B cell (primary cell): Measurements from ENCODE around the gene CD44. TPM values are rescaled to one million over a fixed set of nuclear protein-coding genes. Genes with fewer than 3 reads are reported as not detected.

Experiments
- ATAC-seq: fragments of 200-7000 bp; cut with Tn5 transposase; one replicate; pipeline ENCODE4 v1.10.0; 2021; ENCODE audit warnings: low read depth, mild to moderate bottlenecking, moderate number of reproducible peaks, moderate library complexity
- CTCF ChIA-PET: fragments of 350-600 bp; sonication (Branson Sonifier 250); formaldehyde crosslinking; loops from one replicate; lab custom pipeline; 2021; ENCODE audit warnings: antibody characterized with exemption, inconsistent platforms; lab: Charles Lee
- POLR2A ChIA-PET: fragments of 350-600 bp; sonication (Branson Sonifier 250); formaldehyde crosslinking; loops from one replicate; lab custom pipeline; 2021; ENCODE audit warnings: antibody characterized with exemption; lab: Charles Lee
- DNase-seq: peaks from one replicate; pipeline ENCODE4 v3.0.0; 2013
- H2AFZ ChIP-seq: 2 replicates; pipeline ENCODE4 v1.6.1; 2012; ENCODE audit warnings: mild to moderate bottlenecking, low read depth, low read length; ENCODE audit not compliant: insufficient read depth, poor library complexity, severe bottlenecking
- H3K27ac ChIP-seq, 2 donors: 1 replicate in 1 of 2; 2 replicates in 1 of 2; pipeline ENCODE4 v1.5.1; 2012 to 2013; ENCODE audit warnings: low read length in 2 of 2, mild to moderate bottlenecking in 2 of 2, moderate library complexity in 1 of 2
- H3K27me3 ChIP-seq, 4 experiments: fragments of 200-600 bp in 1 of 4; sonication (generic) in 1 of 4; replicated peaks in 1 of 4; 1 replicate in 2 of 4; 2 replicates in 2 of 4; pipeline versions ENCODE4 v1.6.1 to v1.7.0; 2013 to 2016; ENCODE audit warnings: low read length in 3 of 4, mild to moderate bottlenecking in 2 of 4, mixed read lengths in 1 of 4, moderate library complexity in 1 of 4; ENCODE audit not compliant: insufficient read depth in 4 of 4, control insufficient read depth in 3 of 4; ENCODE audit errors: control extremely low read depth in 1 of 4
- H3K36me3 ChIP-seq, 2 experiments: replicated peaks in 1 of 2; 1 replicate in 1 of 2; 2 replicates in 1 of 2; pipeline versions ENCODE4 v1.6.1 to v1.7.1; 2013; ENCODE audit warnings: low read length in 1 of 2; ENCODE audit not compliant: insufficient read depth in 2 of 2, control insufficient read depth in 1 of 2; ENCODE audit errors: control extremely low read depth in 1 of 2, extremely low read depth in 1 of 2
- H3K4me1 ChIP-seq, 2 donors: fragments of 200-600 bp in 1 of 2; sonication (generic) in 1 of 2; 1 replicate in 1 of 2; 2 replicates in 1 of 2; pipeline versions ENCODE4 v1.5.1 to v1.6.1; 2013 to 2017; ENCODE audit warnings: low read length in 2 of 2; ENCODE audit not compliant: control insufficient read depth in 2 of 2, insufficient read depth in 2 of 2
- H3K4me2 ChIP-seq: replicated peaks from 2 replicates; pipeline ENCODE3; 2012; ENCODE audit warnings: mild to moderate bottlenecking, low read depth, low read length; ENCODE audit not compliant: poor library complexity, severe bottlenecking
- H3K4me3 ChIP-seq, 5 experiments: fragments of 200-600 bp in 1 of 5; sonication (generic) in 1 of 5; 1 replicate in 3 of 5; 2 replicates in 2 of 5; pipeline versions ENCODE4 v1.5.1 to v1.7.0; 2011 to 2016; ENCODE audit warnings: low read length in 4 of 5, mild to moderate bottlenecking in 4 of 5, low read depth in 2 of 5, control low read depth in 1 of 5, moderate library complexity in 1 of 5; ENCODE audit not compliant: insufficient read depth in 1 of 5; ENCODE audit errors: control extremely low read depth in 1 of 5, extremely low read depth in 1 of 5
- H3K79me2 ChIP-seq: fragments of 200-600 bp; sonication (generic); one replicate; pipeline ENCODE4 v1.6.0; 2016; ENCODE audit warnings: low read length; ENCODE audit not compliant: control insufficient read depth, insufficient read depth
- H3K9ac ChIP-seq: fragments of 200-600 bp; sonication (generic); 2 replicates; pipeline ENCODE4 v1.6.1; 2017; ENCODE audit warnings: mild to moderate bottlenecking, low read length, moderate library complexity
- H3K9me3 ChIP-seq, 3 donors: one replicate each; pipeline versions ENCODE4 v1.6.1 to v1.7.1; 2013; ENCODE audit warnings: low read length in 2 of 3; ENCODE audit not compliant: control insufficient read depth in 2 of 3, insufficient read depth in 1 of 3; ENCODE audit errors: control extremely low read depth in 1 of 3
- H4K20me1 ChIP-seq: 2 replicates; pipeline ENCODE4 v1.6.0; 2012; ENCODE audit warnings: mild to moderate bottlenecking, low read length; ENCODE audit not compliant: insufficient read depth, control insufficient read depth, poor library complexity, severe bottlenecking
- H3K27ac Mint-ChIP-seq: one replicate; pipeline ENCODE4 v1.8.0; 2021; ENCODE audit warnings: mixed read lengths
- H3K27me3 Mint-ChIP-seq: one replicate; pipeline ENCODE4 v1.8.0; 2021; ENCODE audit warnings: mixed read lengths
- H3K4me1 Mint-ChIP-seq: one replicate; pipeline ENCODE4 v1.8.0; 2021; ENCODE audit warnings: mixed read lengths
- H3K4me3 Mint-ChIP-seq: one replicate; pipeline ENCODE4 v1.8.0; 2021; ENCODE audit warnings: mixed read lengths
- H3K9me3 Mint-ChIP-seq: one replicate; pipeline ENCODE4 v1.8.0; 2022; ENCODE audit warnings: mixed read lengths; ENCODE audit not compliant: insufficient read depth
- CTCF ChIP-seq: fragments of 200-600 bp; IDR thresholded peaks from one replicate; pipeline ENCODE4 v1.8.0; 2022; ENCODE audit warnings: antibody characterized with exemption, mild to moderate bottlenecking
- EZH2 ChIP-seq: IDR thresholded peaks from 2 replicates; pipeline ENCODE4 v1.6.1; 2012; ENCODE audit warnings: borderline replicate concordance, low read depth, mild to moderate bottlenecking, moderate library complexity, low read length; ENCODE audit not compliant: insufficient read depth, poor library complexity, severe bottlenecking
- WGBS: methylation state at CpG from one replicate; pipeline ENCODE4 v1.1.5; 2013; ENCODE audit warnings: missing lambda C conversion rate; ENCODE audit not compliant: insufficient coverage; 5-methylcytosine and 5-hydroxymethylcytosine counted together
- intact Hi-C: fragments of 100-400 bp; cut with micrococcal nuclease; formaldehyde crosslinking; loops from one replicate; pipeline ENCODE4 v1.10.0; 2022
- polyA plus RNA-seq: library from polyadenylated mRNA; depleted of rRNA; stranded (reverse); fragments of >200 nt; gene quantifications from 2 replicates; pipeline ENCODE4 v1.2.3, GENCODE V29; 2012
- total RNA-seq, 2 donors: library from RNA; stranded (reverse); fragments of 120-200 nt in 1 of 2; gene quantifications; 1 replicate in 1 of 2; 2 replicates in 1 of 2; pipeline versions ENCODE4 v1.2.3 to v1.2.4, GENCODE V29; 2013 to 2022

Gene CD44
- total and polyA plus RNA-seq, 2 donors (not counting 1 experiment from before 2014, with no cell fraction given): 261 to 896 TPM

DNA sequence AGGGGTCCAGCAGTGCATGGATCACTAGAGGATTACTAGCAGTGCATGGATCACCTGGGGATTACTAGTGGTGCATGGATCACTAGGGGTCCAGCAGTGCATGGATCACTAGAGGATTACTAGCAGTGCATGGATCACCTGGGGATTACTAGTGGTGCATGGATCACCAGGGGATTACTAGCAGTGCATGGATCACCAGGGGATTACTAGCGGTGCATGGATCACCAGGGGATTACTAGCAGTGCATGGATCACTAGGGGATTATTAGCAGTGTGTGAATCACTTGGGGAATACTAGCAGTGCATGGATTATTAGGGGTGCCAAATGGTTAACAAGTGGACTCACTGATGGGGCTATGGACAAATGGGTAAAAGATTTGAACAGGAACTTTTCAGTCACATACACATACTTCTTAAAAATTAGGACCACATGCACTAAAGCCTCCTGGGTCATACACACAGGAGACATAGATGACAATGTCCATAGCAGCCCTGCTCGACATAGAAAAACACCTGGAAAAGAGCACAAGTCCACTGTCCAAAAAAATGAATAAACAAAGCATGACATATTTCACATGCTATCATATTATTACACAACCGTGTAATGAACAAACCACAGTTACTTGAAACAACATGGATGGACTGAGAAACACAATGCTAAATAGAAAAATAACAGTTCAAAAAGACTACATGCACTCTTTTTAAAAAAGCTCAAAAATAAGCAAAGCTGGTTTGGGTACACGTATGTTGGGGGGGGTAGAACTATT lies 109.8 kb downstream of the CD44 start:
- DNase-seq: no peak
- no peak for TF ChIP-seq CTCF
- no peak for TF ChIP-seq EZH2
- no peaks in the 10 kb centered on the region for H4K20me1 ChIP-seq
- H3K27me3 ChIP-seq: no peaks in the 10 kb centered on the region
- Mint-ChIP-seq H3K27ac (no peak overlapping the region), H3K9me3 (no peaks in the 10 kb centered on the region), H3K4me3 (no peak overlapping the region), H3K4me1 (no peaks in the 10 kb centered on the region), H3K27me3 (peaks cover 2% of the 10 kb centered on the region)
- no peak overlapping the region for H3K9ac ChIP-seq
- intact Hi-C loops: no loop called here
- no peaks in the 10 kb centered on the region for H3K4me1 ChIP-seq
- H3K27ac ChIP-seq: no peak overlapping the region
- H3K79me2 ChIP-seq: no peaks in the 10 kb centered on the region
- H3K36me3 ChIP-seq: no peaks in the 10 kb centered on the region
- H3K4me2 ChIP-seq: no peak overlapping the region
- ATAC-seq: no peak
- H2AFZ ChIP-seq: no peak overlapping the region
- no peak overlapping the region for H3K4me3 ChIP-seq
- H3K9me3 ChIP-seq: no peaks in the 10 kb centered on the region
- 46% methylated on average over 1 of the region's 4 CpGs for WGBS
- CTCF ChIA-PET: interaction anchor here (0.9 to 1.1 kb wide), 2 partner anchors 9 to 11 kb away, joined by 3 read pairs; no protein-coding TSS in a partner anchor
- POLR2A ChIA-PET: no interaction called here

- Histone ChIP-seq H3K27ac (no peak overlapping the region), H3K4me2 (no peak overlapping the region), H3K9me3 (no peaks in the 10 kb centered on the region), H4K20me1 (no peaks in the 10 kb centered on the region), H3K36me3 (no peaks in the 10 kb centered on the region), H3K4me3 (no peak overlapping the region), H2AFZ (no peak overlapping the region), H3K4me1 (no peaks in the 10 kb centered on the region), H3K27me3 (no peaks in the 10 kb centered on the region), H3K79me2 (no peaks in the 10 kb centered on the region), H3K9ac (no peak overlapping the region)
- Mint-ChIP-seq H3K4me1 (no peaks in the 10 kb centered on the region), H3K27me3 (no peaks in the 10 kb centered on the region), H3K27ac (no peak overlapping the region), H3K4me3 (no peak overlapping the region), H3K9me3 (no peaks in the 10 kb centered on the region)
- ATAC-seq (no peak), DNase-seq (no peak)
- intact Hi-C loops: loop anchor here (10.0 kb wide), 1 partner anchor 65 kb away; no protein-coding TSS in a partner anchor
- TF ChIP-seq CTCF (no peak), EZH2 (no peak)
- POLR2A ChIA-PET: no interaction called here
- WGBS: 100% methylated on average over 1 of the region's 4 CpGs
- CTCF ChIA-PET: interaction anchor here (0.9 to 1.3 kb wide), 2 partner anchors 11 to 142 kb away, joined by 3 read pairs; no protein-coding TSS in a partner anchor
Observed at GRCh38 chr11:35250192-35250591, 111.2 kb downstream of the CD44 start.
